ENCODE results near the gene EMC9.

- TF ChIP-seq POLR2A (IDR thresholded peaks at IDR 0.05; ENCODE audit: low read length): no peak
- TF ChIP-seq CTCF (IDR thresholded peaks at IDR 0.05): no peak
- TF ChIP-seq ZC3H11A (IDR thresholded peaks at IDR 0.05): no peak
- no peak for TF ChIP-seq HOXA7 (CRISPR knock-in tag; IDR thresholded peaks at IDR 0.05)
- TF ChIP-seq EP300 (IDR thresholded peaks at IDR 0.05): no peak
These were observed 10.5 kb downstream of the EMC9 start for GRCh38 chr14:24130717-24131548.

All from A549 (cell line).